HG03025 (cell line): ENCODE data around the gene COL25A1.
"Not testable (repeated sequence)": the region's sequence is repeated elsewhere in the genome, so short reads cannot be mapped to it uniquely, and the experiment has no call there.

Source experiments
- ATAC-seq: cut with Tn5 transposase; IDR thresholded peaks from one replicate; pipeline ENCODE4 v1.9.1; 2021; ENCODE audit warnings: mild to moderate bottlenecking, moderate library complexity; ENCODE audit not compliant: unreplicated experiment, low FRiP score

COL25A1 gene

GRCh38 chr4:108979759-108980158 is 322.7 kb downstream of the COL25A1 start:
- no peak for ATAC-seq

DNA sequence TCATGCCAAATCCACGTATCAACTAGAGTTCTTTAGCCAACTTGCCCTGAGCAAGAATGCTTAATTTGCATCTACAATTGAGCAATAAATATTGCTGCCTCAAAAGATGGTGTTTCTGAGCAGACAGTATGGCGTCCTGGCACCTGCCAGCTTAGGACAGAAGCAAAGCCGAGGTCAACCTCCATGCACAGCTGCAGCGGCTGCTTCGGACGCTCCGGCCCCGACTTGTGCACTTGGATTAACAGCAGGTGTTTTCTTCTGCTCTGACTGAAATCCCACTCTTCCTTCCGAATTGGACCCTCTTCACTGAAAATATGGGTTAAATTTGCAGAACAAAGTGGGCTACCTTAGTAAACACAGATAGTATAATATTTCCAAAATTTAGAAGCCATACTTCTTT is 324.4 kb downstream of the COL25A1 start:
- no peak for ATAC-seq

DNA sequence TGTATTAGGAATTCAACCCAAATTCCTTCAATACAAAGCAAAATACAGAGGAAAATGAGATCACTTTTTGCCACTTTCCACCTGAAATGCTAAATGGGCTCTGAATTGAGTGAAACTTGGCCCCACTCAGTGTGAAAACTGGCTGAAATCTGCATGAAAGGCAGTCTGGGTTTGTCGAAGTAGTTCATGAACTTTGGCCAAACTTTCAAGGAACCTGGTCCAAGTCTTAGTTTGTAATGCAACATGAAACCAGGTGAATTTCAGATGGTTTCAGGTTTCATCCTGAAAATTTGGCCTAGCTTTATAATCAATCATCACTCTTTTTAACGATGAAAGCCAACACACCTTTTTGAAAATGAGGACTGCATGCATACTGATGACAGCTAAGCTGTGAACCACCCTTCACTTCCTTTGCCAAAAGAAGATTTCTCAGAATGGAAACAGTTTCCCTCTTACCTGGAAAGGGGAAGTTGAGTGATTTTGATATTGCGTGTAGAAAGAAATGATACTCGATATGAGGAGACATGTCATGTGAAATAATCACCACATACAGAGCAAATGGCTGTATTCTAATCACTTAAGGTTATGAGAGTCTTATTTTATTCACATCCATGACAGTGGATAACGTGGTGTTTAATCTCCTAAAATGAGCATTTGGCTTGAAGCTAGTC is 329.7 kb downstream of the COL25A1 start:
- no peak for ATAC-seq

DNA sequence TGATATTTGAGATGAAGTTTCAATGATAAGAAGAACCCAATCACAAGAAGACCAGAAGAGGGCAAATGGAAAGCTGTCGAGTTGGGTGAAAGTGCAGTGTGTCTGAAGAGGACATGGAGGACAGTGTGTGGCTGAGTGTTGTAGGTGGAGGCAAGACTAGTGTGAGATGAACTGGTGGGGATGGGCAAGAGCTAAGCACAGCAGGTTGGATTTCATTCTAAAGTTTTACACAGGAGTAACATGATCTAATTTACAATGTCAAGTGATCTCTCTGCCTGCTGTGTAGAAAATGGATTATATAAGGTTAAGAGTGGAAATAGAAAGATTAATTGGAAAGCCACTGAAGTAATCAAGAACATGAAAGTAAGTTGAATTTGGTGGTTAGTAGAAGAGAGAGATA is 331.0 kb downstream of the COL25A1 start:
- no peak for ATAC-seq

- ATAC-seq, result no peak
Measured at GRCh38 chr4:108965472-108966076, 336.9 kb downstream of the COL25A1 start.

GRCh38 chr4:108965016-108965415 is 337.4 kb downstream of the COL25A1 start:
- ATAC-seq, result no peak

GRCh38 chr4:108963910-108964309 is 338.5 kb downstream of the COL25A1 start:
- ATAC-seq, result no peak

GRCh38 chr4:108959491-108959890 is 343.0 kb downstream of the COL25A1 start:
- ATAC-seq, result no peak

DNA sequence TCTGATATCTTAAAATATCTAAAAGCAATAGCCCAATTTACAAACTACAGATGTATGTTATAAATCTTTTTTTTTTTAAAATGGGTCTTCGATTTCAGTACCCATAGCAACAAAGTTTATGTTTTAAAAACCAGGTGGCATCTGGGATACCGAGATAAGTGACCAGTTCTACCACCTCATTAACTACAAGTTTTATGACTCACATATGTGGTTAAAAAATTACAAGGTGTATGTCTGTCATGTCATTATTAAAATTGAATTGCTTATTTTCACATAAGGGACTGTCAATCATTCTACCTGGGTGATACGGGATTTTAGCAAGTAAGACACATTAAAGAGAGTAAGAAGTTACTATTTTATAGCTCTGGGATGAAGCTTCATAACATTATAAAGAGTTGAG is 347.6 kb downstream of the COL25A1 start:
- no peak for ATAC-seq

DNA sequence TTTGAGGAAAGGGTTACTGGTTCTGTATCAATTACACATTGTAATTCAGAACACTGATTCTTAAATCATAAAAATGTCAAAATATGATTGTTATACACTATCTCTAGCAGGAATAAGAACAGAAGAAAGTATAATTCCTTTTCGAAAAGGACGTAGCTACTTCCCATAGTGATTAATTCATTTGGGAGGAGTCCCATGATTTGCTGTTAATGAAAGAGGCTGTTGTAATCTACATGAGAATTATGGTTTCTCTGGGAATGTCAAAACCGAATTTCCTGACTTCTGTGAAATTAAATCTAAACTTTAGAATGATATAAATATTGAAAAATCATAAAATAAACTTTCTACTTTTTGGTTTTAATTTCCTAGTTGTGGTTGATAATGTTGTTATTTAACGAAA is 348.5 kb downstream of the COL25A1 start:
- ATAC-seq, result no peak

GRCh38 chr4:108950158-108950915 is 352.1 kb downstream of the COL25A1 start:
- no peak for ATAC-seq

DNA sequence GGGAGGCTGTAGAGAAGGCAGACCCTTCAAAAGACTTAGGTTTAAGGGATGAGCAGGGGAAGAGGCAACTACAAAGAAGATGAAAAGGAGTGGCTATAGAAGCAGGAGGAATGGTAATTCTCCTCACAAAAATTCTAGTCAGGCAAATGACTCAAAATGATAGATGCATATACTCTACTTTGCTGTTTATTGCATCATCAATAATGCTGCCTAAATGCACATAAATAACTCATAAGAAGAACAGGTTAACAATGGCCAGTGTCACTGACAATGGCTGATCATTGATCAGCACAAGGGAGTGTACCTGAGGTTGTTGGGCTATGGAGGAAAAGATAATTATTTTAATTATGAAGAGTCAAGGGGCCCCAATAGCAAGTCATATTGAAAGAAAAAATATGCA is 354.9 kb downstream of the COL25A1 start:
- no peak for ATAC-seq

- ATAC-seq, result no peak
Measured at GRCh38 chr4:108946237-108946636, 356.2 kb downstream of the COL25A1 start.

DNA sequence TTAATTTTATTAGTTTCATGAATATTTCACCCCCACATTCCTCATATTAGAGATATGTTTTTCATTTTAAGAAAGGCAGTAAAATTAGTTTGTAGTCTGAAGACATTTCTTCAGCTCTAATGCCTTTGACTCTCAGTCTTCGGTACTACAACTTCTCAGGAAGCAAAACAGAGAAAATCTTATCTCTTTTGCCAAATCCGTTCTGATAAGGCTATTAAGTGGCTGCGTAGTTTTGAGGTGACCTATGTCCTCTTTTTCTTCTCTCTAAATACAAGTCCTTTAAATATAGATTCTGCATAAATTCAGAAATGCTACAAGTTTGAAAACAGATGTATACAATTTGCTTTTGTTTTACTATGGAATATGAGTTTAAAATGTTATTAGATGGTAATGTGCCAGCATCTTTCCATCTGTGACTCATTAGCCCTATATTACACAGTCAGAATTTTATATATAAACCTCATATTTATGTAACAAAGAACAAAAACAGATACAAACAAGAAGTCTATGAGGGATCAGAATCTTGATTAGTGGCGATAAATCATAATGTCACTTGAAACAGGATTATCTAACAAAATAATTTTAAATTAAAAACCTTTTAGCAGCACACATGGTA is 358.4 kb downstream of the COL25A1 start:
- no peak for ATAC-seq

GRCh38 chr4:108943371-108943770 is 359.1 kb downstream of the COL25A1 start:
- no peak for ATAC-seq

GRCh38 chr4:108941904-108942430 is 360.5 kb downstream of the COL25A1 start:
- ATAC-seq, result no peak

DNA sequence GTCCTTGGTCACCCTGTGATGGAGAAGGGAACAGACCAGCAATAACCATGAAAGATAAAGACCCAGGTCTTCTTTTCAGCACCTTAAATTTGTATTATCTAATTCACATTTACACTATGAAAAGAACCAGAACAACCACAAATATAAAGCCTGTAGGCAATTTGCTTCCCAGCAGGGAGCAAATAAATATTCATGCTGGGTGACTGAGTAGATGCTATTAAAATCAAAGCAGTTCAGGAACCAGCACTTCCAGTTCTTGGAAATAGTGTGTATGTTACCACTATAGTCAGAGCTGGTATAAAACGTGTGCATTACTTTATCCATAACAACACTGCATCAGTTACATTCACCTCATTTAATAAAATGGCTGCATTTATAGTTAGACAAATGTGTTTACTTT is 361.8 kb downstream of the COL25A1 start:
- ATAC-seq, result no peak

- no peak for ATAC-seq
Measured at GRCh38 chr4:108940149-108940548, 362.3 kb downstream of the COL25A1 start.

DNA sequence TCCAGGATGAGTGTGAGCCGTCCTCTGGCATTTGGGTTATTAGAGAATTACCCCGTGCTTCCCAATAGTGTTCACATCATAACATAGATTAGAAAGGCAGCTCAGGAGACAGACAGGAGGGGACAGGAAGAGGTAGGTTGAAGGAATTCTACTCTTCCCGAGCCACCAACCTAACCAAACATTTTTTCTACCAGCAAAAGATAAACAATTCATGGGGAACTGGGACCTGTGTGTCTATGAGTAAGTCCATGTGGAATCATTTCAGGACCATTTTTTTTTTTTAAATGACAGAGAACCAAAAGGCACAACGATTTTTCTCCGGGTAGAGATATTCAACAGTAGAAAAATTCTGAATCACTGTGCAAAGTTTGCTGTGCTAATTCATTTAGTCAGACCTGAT is 365.4 kb downstream of the COL25A1 start:
- no peak for ATAC-seq

DNA sequence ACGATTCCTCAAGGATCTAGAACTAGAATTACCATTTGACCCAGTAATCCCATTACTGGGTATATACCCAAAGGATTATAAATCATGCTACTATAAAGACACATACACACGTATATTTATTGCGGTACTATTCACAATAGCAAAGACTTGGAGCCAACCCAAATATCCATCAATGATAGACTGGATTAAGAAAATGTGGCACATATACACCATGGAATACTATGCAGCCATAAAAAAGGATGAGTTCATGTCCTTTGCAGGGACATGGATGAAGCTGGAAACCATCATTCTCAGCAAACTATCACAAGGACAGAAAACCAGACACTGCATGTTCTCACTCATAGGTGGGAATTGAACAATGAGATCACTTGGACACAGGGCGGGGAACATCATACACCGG is 368.5 kb downstream of the COL25A1 start:
- not testable (repeated sequence) for ATAC-seq

- ATAC-seq, result no peak
Measured at GRCh38 chr4:108933046-108933445, 369.4 kb downstream of the COL25A1 start.
